Measurements from ENCODE around the gene PRAMEF15.
"Not testable (repeated sequence)": the region's sequence is repeated elsewhere in the genome, so short reads cannot be mapped to it uniquely, and the experiment has no call there.

DNA sequence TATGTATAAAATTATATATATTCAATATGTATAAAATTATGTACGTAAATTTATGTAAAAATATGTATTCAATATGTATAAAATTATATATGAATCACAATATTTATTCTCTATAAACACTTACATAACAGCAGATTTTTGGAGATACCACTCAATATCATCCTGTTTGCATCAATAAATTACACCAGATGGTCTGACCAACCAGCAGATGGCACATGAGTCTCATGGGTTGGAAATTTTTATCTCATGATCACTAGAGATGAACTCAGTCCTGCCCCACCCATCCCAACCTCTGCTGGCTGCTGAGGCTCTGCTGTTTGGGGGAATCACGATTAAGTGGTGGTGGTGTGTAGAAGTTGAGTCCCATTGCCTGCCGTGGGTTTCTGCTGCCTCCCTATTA lies 35.8 kb upstream of the PRAMEF15 start:
- not testable (repeated sequence) for TF ChIP-seq POLR2AphosphoS5, POLR2A, SPI1, TAF1 (IDR thresholded peaks at IDR 0.05; ENCODE audit: low read depth, low read length)
